HG02970 (cell line): ENCODE measurements around the gene TMEM40.
"Not testable (repeated sequence)": the region's sequence is repeated elsewhere in the genome, so short reads cannot be mapped to it uniquely, and the experiment has no call there.

ENCODE experiments used
- ATAC-seq: cut with Tn5 transposase; IDR thresholded peaks from one replicate; pipeline ENCODE4 v1.9.1; 2021; ENCODE audit warnings: mild to moderate bottlenecking, moderate library complexity, moderate number of reproducible peaks; ENCODE audit not compliant: unreplicated experiment, low FRiP score

TMEM40 gene

GRCh38 chr3:12759097-12759679, at the start of gene TMEM40:
Gene TMEM40, minus strand, starts transcription at chr3:12759259. Its CDS starts 9,427 bp downstream, at chr3:12749832.
- no peak for ATAC-seq

- no peak for ATAC-seq
These were observed 49.5 kb upstream of the TMEM40 start for GRCh38 chr3:12808587-12808986.

- no peak for ATAC-seq
These were observed 48.7 kb upstream of the TMEM40 start for GRCh38 chr3:12807601-12808359.

- no peak for ATAC-seq
These were observed 48.0 kb upstream of the TMEM40 start for GRCh38 chr3:12807066-12807465.

DNA sequence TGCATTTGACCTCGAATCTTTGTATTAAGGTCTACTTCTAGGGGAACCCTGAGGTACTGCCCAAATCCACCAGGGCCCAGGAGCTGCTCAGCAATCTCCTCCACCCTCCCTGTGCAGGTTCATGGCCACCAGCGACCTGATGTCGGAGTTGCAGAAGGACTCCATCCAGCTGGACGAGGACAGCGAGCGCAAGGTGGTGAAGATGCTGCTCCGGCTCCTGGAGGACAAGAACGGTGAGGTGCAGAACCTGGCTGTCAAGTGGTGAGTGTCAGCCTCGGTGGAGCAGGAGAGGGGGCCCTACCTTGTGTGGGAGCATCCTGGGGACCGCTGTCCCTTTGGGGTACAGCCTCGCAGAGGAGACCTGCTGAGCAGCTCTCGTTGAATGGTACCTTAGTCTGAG, 44.3 kb upstream of the TMEM40 start:
- ATAC-seq: no peak

DNA sequence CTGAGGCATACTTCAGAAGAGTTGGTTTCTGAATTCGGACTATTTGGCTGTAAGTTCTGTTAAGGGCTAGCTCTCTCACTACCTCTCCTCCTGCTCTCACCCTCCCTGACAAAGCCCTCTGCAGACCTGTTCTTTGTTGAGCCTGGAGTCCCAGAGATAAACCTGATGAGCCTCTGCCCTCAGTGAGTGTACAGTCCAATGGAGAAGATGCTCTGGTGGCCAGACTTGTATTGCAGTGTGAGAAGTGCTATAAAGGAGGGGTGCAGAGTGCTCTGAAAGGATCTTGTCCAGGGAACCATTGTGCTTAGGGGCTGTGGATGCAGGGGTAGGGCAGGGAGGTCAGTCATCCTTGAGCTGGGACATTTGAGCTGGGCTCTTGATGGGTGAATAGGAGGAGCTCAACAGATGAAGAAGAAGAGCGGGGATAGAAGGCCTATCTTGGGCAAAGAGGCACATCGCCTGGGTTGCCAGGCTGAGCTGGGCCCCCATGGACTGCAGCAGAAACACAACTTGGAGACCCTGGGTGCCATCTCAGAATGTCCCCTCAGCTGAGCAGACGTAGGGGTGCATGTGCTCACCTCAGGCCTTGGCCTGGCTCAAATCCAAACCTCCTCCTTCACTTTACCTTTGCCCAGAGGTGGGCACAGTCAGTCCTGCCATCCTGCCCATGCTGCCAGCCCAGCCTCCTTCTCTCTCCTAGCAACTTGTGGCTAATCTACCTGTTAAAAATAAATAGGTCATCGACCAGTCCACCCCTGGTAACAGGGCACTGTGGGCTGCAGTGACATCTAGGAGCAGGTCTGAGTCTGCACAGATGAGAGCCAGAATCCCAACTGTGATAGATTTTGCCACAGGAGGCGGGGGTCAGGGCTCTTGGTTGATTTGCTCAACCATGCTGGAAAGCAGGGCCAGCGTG, 40.7 kb upstream of the TMEM40 start:
- no peak for ATAC-seq

- ATAC-seq: no peak
These were observed 39.6 kb upstream of the TMEM40 start for GRCh38 chr3:12798559-12799179.

DNA sequence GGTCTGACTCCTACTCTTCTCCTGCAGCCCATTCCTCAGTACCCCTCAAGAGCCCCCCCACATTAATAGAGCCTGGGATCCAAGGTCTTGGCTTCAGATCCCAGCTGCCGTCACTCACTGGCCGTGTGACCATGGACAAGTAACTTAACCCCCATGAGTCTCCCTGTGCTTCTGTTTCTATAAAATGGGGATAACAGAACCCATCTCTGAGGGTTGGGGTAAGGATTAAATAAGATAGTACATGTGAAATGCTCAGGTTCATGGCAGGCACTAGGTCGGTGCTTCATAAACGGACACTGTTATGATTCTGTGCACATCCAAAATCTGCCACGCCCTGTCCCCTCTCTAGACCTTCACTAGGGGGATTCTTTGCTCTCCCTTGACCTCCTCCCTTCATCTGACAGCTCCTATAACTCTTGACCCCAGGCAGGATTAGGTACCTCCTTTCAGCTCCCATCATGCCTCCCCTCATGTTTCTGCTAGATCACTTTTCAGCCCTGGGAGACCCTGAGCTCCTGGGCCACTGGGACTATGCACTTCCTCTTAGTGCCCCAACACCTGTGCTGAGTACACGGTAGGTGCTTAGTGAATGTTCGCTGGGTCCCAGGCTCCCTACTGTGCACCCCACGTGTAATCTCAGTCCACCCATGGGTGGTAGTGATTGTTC, 39.0 kb upstream of the TMEM40 start:
- ATAC-seq: no peak

GRCh38 chr3:12797124-12797891, 38.2 kb upstream of the TMEM40 start:
- no peak for ATAC-seq

GRCh38 chr3:12796171-12797123, 37.4 kb upstream of the TMEM40 start, which contains the start of gene CAND2:
Gene CAND2, plus strand, starts transcription at chr3:12796680. Its CDS starts 41 bp downstream, at chr3:12796721.
- no peak for ATAC-seq

- no peak for ATAC-seq
These were observed 34.6 kb upstream of the TMEM40 start for GRCh38 chr3:12793701-12794100.

- no peak for ATAC-seq
These were observed 32.4 kb upstream of the TMEM40 start for GRCh38 chr3:12791430-12791829.

DNA sequence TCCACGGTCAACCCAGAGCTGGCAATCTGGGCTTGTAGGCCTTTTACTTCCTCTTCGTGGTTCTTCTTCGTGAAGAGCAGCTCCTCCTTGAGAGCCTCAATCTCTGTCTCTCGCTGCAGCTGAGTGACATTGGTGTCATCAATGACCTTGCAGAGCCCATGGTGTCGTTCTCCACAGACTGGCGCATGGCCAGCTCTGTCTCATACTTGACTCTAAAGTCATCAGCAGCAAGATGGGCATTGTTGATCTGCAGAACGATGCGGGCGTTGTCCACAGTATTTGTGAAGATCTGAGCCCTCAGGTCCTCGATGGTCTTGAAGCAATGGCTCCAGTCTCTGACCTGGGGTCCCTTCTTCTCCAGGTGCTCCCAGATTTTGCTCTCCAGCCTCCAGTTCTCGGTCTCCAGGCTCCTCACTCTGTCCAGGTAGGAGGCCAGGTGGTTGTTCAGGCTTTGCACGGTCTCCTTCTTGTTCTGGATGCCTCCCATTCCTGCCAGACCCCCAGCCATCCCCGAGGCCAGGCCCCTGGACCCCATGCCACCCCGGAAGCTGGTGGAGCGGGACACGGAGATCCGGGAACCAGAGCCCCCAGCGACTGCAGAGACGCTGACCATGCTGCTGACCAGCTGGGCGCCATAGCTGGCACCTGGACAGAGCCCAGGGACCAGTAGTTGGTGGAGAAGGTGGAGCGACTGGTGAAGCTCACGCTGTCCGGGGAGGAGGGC, 29.1 kb upstream of the TMEM40 start:
- not testable (repeated sequence) for ATAC-seq

GRCh38 chr3:12787346-12787745, 28.3 kb upstream of the TMEM40 start:
- not testable (repeated sequence) for ATAC-seq

DNA sequence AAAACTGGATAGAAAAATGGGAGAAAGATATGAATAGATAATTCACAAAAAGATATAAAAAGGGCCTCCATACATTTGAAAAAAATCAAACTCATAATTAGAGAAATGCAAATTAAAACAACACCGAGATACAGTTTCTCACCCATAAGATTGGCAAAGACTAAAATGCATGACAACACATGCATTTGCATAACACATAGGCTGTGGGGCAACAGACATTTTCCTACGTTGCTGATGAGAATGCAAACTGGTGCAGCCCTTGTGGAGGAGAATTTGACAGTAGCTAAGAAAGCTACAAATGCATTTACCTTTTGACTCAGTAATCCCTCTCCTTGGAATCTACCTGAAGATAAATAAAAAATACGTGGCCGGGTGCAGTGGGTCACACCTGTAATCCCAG, 26.0 kb upstream of the TMEM40 start:
- no peak for ATAC-seq

DNA sequence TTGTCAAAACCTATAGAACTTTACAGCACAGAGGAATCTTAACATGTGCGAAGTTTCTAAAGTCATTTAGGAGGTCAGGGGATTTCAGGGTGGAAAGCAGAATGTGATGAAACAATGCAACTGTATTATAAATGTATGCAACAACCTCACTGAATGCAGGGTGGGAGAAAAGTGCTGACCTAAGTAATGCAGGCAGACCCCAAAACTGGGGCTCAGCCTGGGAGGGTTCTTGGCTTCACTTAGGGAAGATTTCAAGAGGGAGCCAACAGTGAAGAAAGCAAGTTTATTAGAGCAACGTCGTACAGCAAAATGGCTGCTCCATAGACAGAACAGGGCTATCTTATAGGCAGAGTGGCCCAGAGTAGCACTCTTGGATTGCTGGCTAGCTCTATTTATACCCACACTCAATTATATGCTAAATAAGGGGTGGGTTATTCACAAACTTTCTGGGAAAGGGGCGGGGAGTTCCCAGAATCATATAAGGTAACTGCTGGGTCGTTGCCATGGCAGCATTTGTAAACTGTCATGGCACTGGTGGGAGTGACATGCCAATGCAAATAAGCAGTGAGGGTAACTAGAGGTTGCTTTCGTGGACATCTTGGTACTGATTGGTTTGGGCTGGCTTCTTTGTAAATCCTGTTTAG, 23.2 kb upstream of the TMEM40 start:
- ATAC-seq: no peak

GRCh38 chr3:12780751-12781150, 21.7 kb upstream of the TMEM40 start:
- no peak for ATAC-seq
